Measurements from ENCODE around the gene GJD3. TPM values are rescaled to one million over a fixed set of nuclear protein-coding genes. Genes with fewer than 3 reads are reported as not detected.

Gene GJD3
- total RNA-seq, 1 experiment from 2014 or later, result not detected

DNA sequence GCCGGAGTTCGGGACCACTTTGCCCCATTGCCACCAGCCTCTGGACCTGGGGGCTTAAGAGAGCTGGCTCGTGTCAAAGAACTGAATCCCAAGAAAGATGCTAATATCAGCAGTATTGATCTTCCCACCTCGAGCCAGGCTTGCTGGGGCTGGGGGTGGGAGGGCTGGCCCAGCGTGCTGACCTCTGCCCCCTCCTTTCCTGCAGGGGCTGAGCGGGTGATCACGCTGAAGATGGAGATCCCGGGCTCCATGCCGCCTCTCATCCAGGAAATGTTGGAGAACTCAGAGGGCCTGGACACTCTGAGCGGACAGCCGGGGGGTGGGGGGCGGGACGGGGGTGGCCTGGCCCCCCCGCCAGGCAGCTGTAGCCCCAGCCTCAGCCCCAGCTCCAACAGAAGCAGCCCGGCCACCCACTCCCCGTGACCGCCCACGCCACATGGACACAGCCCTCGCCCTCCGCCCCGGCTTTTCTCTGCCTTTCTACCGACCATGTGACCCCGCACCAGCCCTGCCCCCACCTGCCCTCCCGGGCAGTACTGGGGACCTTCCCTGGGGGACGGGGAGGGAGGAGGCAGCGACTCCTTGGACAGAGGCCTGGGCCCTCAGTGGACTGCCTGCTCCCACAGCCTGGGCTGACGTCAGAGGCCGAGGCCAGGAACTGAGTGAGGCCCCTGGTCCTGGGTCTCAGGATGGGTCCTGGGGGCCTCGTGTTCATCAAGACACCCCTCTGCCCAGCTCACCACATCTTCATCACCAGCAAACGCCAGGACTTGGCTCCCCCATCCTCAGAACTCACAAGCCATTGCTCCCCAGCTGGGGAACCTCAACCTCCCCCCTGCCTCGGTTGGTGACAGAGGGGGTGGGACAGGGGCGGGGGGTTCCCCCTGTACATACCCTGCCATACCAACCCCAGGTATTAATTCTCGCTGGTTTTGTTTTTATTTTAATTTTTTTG is 8.5 kb downstream of the GJD3 start:
- no peaks in the 10 kb centered on the region for H4K20me1 ChIP-seq (ENCODE audit: control insufficient read depth, insufficient read depth, insufficient read length)
- H4K8ac ChIP-seq (replicated peaks; ENCODE audit: insufficient read length, low read depth, low read length), result no peak overlapping the region
- no peak overlapping the region for H3K27ac ChIP-seq (ENCODE audit: insufficient read length, low read depth, low read length)
- H3K79me2 ChIP-seq (ENCODE audit: insufficient read depth, low read length), result no peaks in the 10 kb centered on the region
- no peak overlapping the region for H2BK5ac ChIP-seq (ENCODE audit: insufficient read length, low read length)
- no peaks in the 10 kb centered on the region for H3K9me3 Mint-ChIP-seq
- H3K36me3 Mint-ChIP-seq (ENCODE audit: insufficient read depth in 1 of 3, low read depth in 3 of 3), result peaks cover 13 to 21% (median 16%) of the 10 kb centered on the region in 3 experiments
- H3K27ac Mint-ChIP-seq, result no peak overlapping the region
- H3K9ac ChIP-seq (ENCODE audit: extremely low read depth, insufficient read length, low read length), result no peak overlapping the region
- H3K4ac ChIP-seq (ENCODE audit: low read depth, low read length), result no peak overlapping the region
- no peak overlapping the region for H4K5ac ChIP-seq (ENCODE audit: insufficient read length, low read depth, low read length)
- no peak overlapping the region for H2AK5ac ChIP-seq (ENCODE audit: insufficient read length, low read length)
- no peak overlapping the region for H2BK12ac ChIP-seq (ENCODE audit: insufficient read length, low read depth, low read length)
- no peak overlapping the region for H3K56ac ChIP-seq (ENCODE audit: insufficient read length, low read depth, low read length)
- no peak overlapping the region for H3T11ph ChIP-seq (ENCODE audit: low read length)
- no peak overlapping the region for H3K14ac ChIP-seq (ENCODE audit: insufficient read depth, low read length)
- H2AFZ ChIP-seq (ENCODE audit: low read length), result no peak overlapping the region
- H3K23ac ChIP-seq (ENCODE audit: insufficient read length, low read depth, low read length), result no peak overlapping the region
- no peak overlapping the region for H4K91ac ChIP-seq (ENCODE audit: insufficient read length, low read depth, low read length)
- H3K27me3 Mint-ChIP-seq (ENCODE audit: low read depth), result peaks cover 23% of the 10 kb centered on the region
- no peaks in the 10 kb centered on the region for H3K79me1 ChIP-seq (ENCODE audit: insufficient read depth, low read depth, low read length, poor library complexity, severe bottlenecking)
- H2BK120ac ChIP-seq (ENCODE audit: low read depth, low read length, poor library complexity, severe bottlenecking), result no peak overlapping the region
- H2BK15ac ChIP-seq (ENCODE audit: low read depth, low read length), result no peak overlapping the region
- H3K4me1 Mint-ChIP-seq, result peaks cover 30 to 35% of the 10 kb centered on the region in 2 experiments
- H3K18ac ChIP-seq (ENCODE audit: insufficient read length, low read depth, low read length), result no peak overlapping the region
- no peaks in the 10 kb centered on the region for H3K9me3 ChIP-seq (ENCODE audit: control insufficient read depth, low read depth, low read length)
- no peak overlapping the region for H3K4me2 ChIP-seq (ENCODE audit: insufficient read depth, insufficient read length, low read length)
- DNase-seq, result no peak
- no CpG with 5 or more reads among the region's 33 CpGs for WGBS (ENCODE audit: extremely low coverage, insufficient read length, low lambda C conversion rate)
- TF ChIP-seq, protein P1, sequence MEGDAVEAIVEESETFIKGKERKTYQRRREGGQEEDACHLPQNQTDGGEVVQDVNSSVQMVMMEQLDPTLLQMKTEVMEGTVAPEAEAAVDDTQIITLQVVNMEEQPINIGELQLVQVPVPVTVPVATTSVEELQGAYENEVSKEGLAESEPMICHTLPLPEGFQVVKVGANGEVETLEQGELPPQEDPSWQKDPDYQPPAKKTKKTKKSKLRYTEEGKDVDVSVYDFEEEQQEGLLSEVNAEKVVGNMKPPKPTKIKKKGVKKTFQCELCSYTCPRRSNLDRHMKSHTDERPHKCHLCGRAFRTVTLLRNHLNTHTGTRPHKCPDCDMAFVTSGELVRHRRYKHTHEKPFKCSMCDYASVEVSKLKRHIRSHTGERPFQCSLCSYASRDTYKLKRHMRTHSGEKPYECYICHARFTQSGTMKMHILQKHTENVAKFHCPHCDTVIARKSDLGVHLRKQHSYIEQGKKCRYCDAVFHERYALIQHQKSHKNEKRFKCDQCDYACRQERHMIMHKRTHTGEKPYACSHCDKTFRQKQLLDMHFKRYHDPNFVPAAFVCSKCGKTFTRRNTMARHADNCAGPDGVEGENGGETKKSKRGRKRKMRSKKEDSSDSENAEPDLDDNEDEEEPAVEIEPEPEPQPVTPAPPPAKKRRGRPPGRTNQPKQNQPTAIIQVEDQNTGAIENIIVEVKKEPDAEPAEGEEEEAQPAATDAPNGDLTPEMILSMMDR (conservative IDR thresholded peaks at IDR 0.05), result no peak
- H3K23me2 ChIP-seq (ENCODE audit: insufficient read length, low read depth, low read length, poor library complexity, severe bottlenecking), result no peaks in the 10 kb centered on the region
- H3K4me1 ChIP-seq (ENCODE audit: insufficient read depth, low read length), result no peaks in the 10 kb centered on the region
- no peak overlapping the region; a peak in 1 of 5 replicates for H3K4me3 Mint-ChIP-seq
- H2BK20ac ChIP-seq (ENCODE audit: low read depth, low read length, poor library complexity, severe bottlenecking), result no peak overlapping the region
- no peaks in the 10 kb centered on the region for H3K27me3 ChIP-seq (ENCODE audit: insufficient read depth, low read length)
